Endothelial cell of umbilical vein (primary cell): ENCODE measurements around the gene CENPP. TPM values are rescaled to one million over a fixed set of nuclear protein-coding genes. Genes with fewer than 3 reads are reported as not detected.

Source experiments
- BruUV-seq: library from RNA; stranded (reverse); fragments of 400-500 nt; replicated peaks from 2 replicates; lab custom pipeline; 2021; lab: Mats Ljungman, UMichigan
- CTCF ChIA-PET: fragments of 300-600, 350-600 bp; sonication (Branson Sonifier 250); formaldehyde crosslinking; loops from one replicate; lab custom pipeline; 2021; ENCODE audit warnings: antibody characterized with exemption, inconsistent platforms; lab: Charles Lee
- POLR2A ChIA-PET: fragments of 300-600, 350-600 bp; sonication (Branson Sonifier 250); formaldehyde crosslinking; loops from one replicate; lab custom pipeline; 2021; ENCODE audit warnings: antibody characterized with exemption, inconsistent platforms; lab: Charles Lee
- DNase-seq: peaks from one replicate; pipeline ENCODE4 v3.0.0-alpha.2; 2011; ENCODE audit warnings: low read depth, low spot score
- FAIRE-seq: peaks from 2 replicates; lab custom pipeline; 2011; peaks lifted over from hg19 to GRCh38; lab: Jason Lieb, UNC
- H2AFZ ChIP-seq: 2 replicates; pipeline ENCODE4 v1.6.0; 2012; ENCODE audit warnings: low read depth, low read length, control low read depth, inconsistent platforms
- H3K27ac ChIP-seq: 2 replicates; pipeline ENCODE4 v1.5.1; 2011; ENCODE audit warnings: low read depth, mild to moderate bottlenecking, control low read depth, low read length, moderate library complexity; ENCODE audit not compliant: insufficient read depth
- H3K27me3 ChIP-seq, 2 experiments: 2 replicates each; pipeline versions ENCODE4 v1.6.0 to v1.6.1; 2011; ENCODE audit warnings: low read length in 2 of 2, mixed read lengths in 1 of 2; ENCODE audit not compliant: control insufficient read depth in 2 of 2, insufficient read depth in 2 of 2
- H3K36me3 ChIP-seq, 2 experiments: 2 replicates in 1 of 2; 3 replicates in 1 of 2; pipeline ENCODE4 v1.5.1; 2011; ENCODE audit warnings: low read length in 2 of 2, mild to moderate bottlenecking in 1 of 2, moderate library complexity in 1 of 2; ENCODE audit not compliant: control insufficient read depth in 2 of 2, insufficient read depth in 2 of 2; ENCODE audit errors: extremely low read depth in 1 of 2
- H3K4me1 ChIP-seq: 3 replicates; pipeline ENCODE4 v1.5.1; 2011; ENCODE audit warnings: mild to moderate bottlenecking, low read length; ENCODE audit not compliant: control insufficient read depth, insufficient read depth; ENCODE audit errors: extremely low read depth
- H3K4me2 ChIP-seq: 2 replicates; pipeline ENCODE4 v1.6.1; 2011; ENCODE audit warnings: low read length, control low read depth, mixed read lengths; ENCODE audit not compliant: insufficient read depth
- H3K4me3 ChIP-seq, 3 experiments: fragments of 200-600 bp in 1 of 3; sonication (generic), shearing (Covaris generic) in 1 of 3; replicated peaks in 1 of 3; 2 replicates each; pipeline ENCODE4 v1.5.1; 2011 to 2016; ENCODE audit warnings: control low read depth in 3 of 3, low read length in 3 of 3, mild to moderate bottlenecking in 2 of 3, inconsistent platforms in 1 of 3, low read depth in 1 of 3, moderate library complexity in 1 of 3; ENCODE audit not compliant: insufficient read depth in 1 of 3
- H3K79me2 ChIP-seq: 2 replicates; pipeline ENCODE4 v1.6.0; 2012; ENCODE audit warnings: low read length, inconsistent platforms; ENCODE audit not compliant: control insufficient read depth, insufficient read depth
- H3K9ac ChIP-seq: replicated peaks from 2 replicates; pipeline ENCODE3; 2011; ENCODE audit warnings: low read length, control low read depth; ENCODE audit not compliant: insufficient read depth; ENCODE audit errors: extremely low read depth
- H3K9me1 ChIP-seq: replicated peaks from 3 replicates; pipeline ENCODE4 v1.6.0; 2011; ENCODE audit warnings: mild to moderate bottlenecking, low read length; ENCODE audit not compliant: control insufficient read depth, insufficient read depth; ENCODE audit errors: extremely low read depth
- H3K9me3 ChIP-seq: replicated peaks from 2 replicates; pipeline ENCODE4 v1.5.1; 2012; ENCODE audit warnings: low read length, inconsistent platforms; ENCODE audit not compliant: control insufficient read depth, insufficient read depth
- H4K20me1 ChIP-seq: replicated peaks from 2 replicates; pipeline ENCODE3; 2011; ENCODE audit warnings: mild to moderate bottlenecking, low read length; ENCODE audit not compliant: control insufficient read depth, insufficient read depth; ENCODE audit errors: extremely low read depth
- CTCF ChIP-seq, 2 donors: IDR thresholded peaks; 1 replicate in 1 of 2; 2 replicates in 1 of 2; pipeline ENCODE4 v1.5.1; 2011; ENCODE audit warnings: low read length in 2 of 2, mild to moderate bottlenecking in 2 of 2, moderate library complexity in 2 of 2, control low read depth in 1 of 2, inconsistent platforms in 1 of 2, low read depth in 1 of 2; ENCODE audit not compliant: insufficient read depth in 1 of 2; ENCODE audit errors: extremely low read depth in 1 of 2
- EZH2 ChIP-seq: IDR thresholded peaks from 2 replicates; pipeline ENCODE4 v1.6.1; 2012; ENCODE audit warnings: borderline replicate concordance, low read depth, mild to moderate bottlenecking, moderate library complexity, low read length, inconsistent platforms; ENCODE audit not compliant: severe bottlenecking
- FOS ChIP-seq: IDR thresholded peaks from 2 replicates; pipeline ENCODE4 v1.6.1; 2011; ENCODE audit warnings: mild to moderate bottlenecking, low read length, moderate library complexity, borderline replicate concordance; ENCODE audit not compliant: insufficient read depth
- GATA2 ChIP-seq: IDR thresholded peaks from 2 replicates; pipeline ENCODE4 v1.7.0; 2011; ENCODE audit warnings: low read depth, mild to moderate bottlenecking, moderate library complexity, mixed read lengths, low read length; ENCODE audit not compliant: insufficient read length, insufficient read depth
- JUN ChIP-seq: IDR thresholded peaks from 2 replicates; pipeline ENCODE4 v1.6.1; 2011; ENCODE audit warnings: borderline replicate concordance, low read depth; ENCODE audit not compliant: insufficient read length, insufficient read depth
- MYC ChIP-seq: IDR thresholded peaks from one replicate; pipeline ENCODE4 v1.6.1; 2011; ENCODE audit warnings: mild to moderate bottlenecking, low read depth, low read length
- POLR2A ChIP-seq: IDR thresholded peaks from 2 replicates; pipeline ENCODE4 v1.6.1; 2012; ENCODE audit warnings: low read depth, mild to moderate bottlenecking, control low read depth, low read length
- POLR2AphosphoS5 ChIP-seq: IDR thresholded peaks from 2 replicates; pipeline ENCODE4 v1.6.1; 2012; ENCODE audit warnings: low read depth, mild to moderate bottlenecking, control low read depth, low read length, moderate library complexity; ENCODE audit not compliant: insufficient read depth
- dilution Hi-C: fragments of 300-500 bp; cut with MboI; formaldehyde crosslinking; loops from one replicate; pipeline ENCODE4 v1.15.0; 2019; ENCODE audit warnings: low sequenced_read_pairs; ENCODE audit not compliant: extremely low pct_ligation_motif_present
- intact Hi-C: fragments of 100-400 bp; cut with micrococcal nuclease; formaldehyde crosslinking; loops from one replicate; pipeline ENCODE4 v1.10.0; 2022
- polyA plus RNA-seq, 4 experiments: library from polyadenylated mRNA; depleted of rRNA in 3 of 4; stranded (reverse) in 3 of 4; unstranded in 1 of 4; fragments of >200 nt; gene quantifications; 2 replicates each; pipeline versions ENCODE4 v1.2.1 to v1.2.3, GENCODE V29; 2011 to 2012; ENCODE audit warnings: missing spikeins in 1 of 4
- total RNA-seq: library from RNA; stranded (reverse); gene quantifications from 2 replicates; pipeline ENCODE4 v1.2.3, GENCODE V29; 2021
- TF ChIP-seq, protein P1 (sequence below): IDR thresholded peaks from 2 replicates; pipeline ENCODE4 v1.6.1; 2011; ENCODE audit not compliant: insufficient read depth, insufficient read length

The CENPP gene
- total and polyA plus RNA-seq, 2 donors (not counting 3 experiments of a cell fraction or from before 2014, with no cell fraction given), result 1.2 to 12.0 TPM

- FAIRE-seq, result no peak
- intact Hi-C loops, result no loop called here
- POLR2A ChIA-PET, result no interaction called here
These were observed 185.0 kb downstream of the CENPP start for GRCh38 chr9:92510747-92511146.

More at GRCh38 chr9:92510747-92511146, 185.0 kb downstream of the CENPP start:
- no peak overlapping the region for H3K27ac ChIP-seq
- H3K4me1 ChIP-seq, result no peaks in the 10 kb centered on the region
- H3K36me3 ChIP-seq, result no peaks in the 10 kb centered on the region
- H4K20me1 ChIP-seq, result no peaks in the 10 kb centered on the region
- no peak overlapping the region for H3K4me3 ChIP-seq
- CTCF ChIA-PET, result interaction anchor here (2.0 kb wide), 1 partner anchor 8 kb away, joined by 7 read pairs; no protein-coding TSS in a partner anchor
- no peaks in the 10 kb centered on the region for H3K27me3 ChIP-seq
- TF ChIP-seq POLR2A (no peak), POLR2AphosphoS5 (no peak), FOS (no peak), GATA2 (no peak), JUN (no peak), MYC (no peak), CTCF (IDR thresholded peaks at IDR 0.05; ENCODE audit: extremely low read depth in 1 of 2, insufficient read depth in 1 of 2, low read depth in 1 of 2, low read length in 2 of 2) (no peak), EZH2 (no peak)
- TF ChIP-seq, protein P1, sequence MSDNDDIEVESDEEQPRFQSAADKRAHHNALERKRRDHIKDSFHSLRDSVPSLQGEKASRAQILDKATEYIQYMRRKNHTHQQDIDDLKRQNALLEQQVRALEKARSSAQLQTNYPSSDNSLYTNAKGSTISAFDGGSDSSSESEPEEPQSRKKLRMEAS, result no peak
- H3K9me3 ChIP-seq, result no peaks in the 10 kb centered on the region
- no peak for DNase-seq
- dilution Hi-C loops, result no loop called here
- H3K9me1 ChIP-seq, result no peaks in the 10 kb centered on the region
- BruUV-seq, result no TSS peak
- H3K4me2 ChIP-seq, result no peak overlapping the region
- no peak overlapping the region for H2AFZ ChIP-seq
- no peaks in the 10 kb centered on the region for H3K79me2 ChIP-seq
- H3K9ac ChIP-seq, result no peak overlapping the region
